HG02759 (cell line): ENCODE measurements around the gene PSMD3.

Experiments used
- ATAC-seq: cut with Tn5 transposase; IDR thresholded peaks from one replicate; pipeline ENCODE4 v1.9.1; 2021; ENCODE audit warnings: mild to moderate bottlenecking, moderate library complexity; ENCODE audit not compliant: unreplicated experiment

Gene PSMD3

GRCh38 chr17:39955726-39956225, 24.8 kb upstream of the PSMD3 start:
- ATAC-seq = no peak

- ATAC-seq = no peak
Measured at GRCh38 chr17:39960524-39961041, 20.0 kb upstream of the PSMD3 start.

GRCh38 chr17:39962642-39963220, 17.9 kb upstream of the PSMD3 start, which contains the start of gene GSDMA:
TSS of gene GSDMA (plus strand) at chr17:39963004. CDS start at chr17:39965688, 2,684 bp downstream.
- no peak for ATAC-seq

GRCh38 chr17:39963829-39964228, 16.8 kb upstream of the PSMD3 start:
- no peak for ATAC-seq

GRCh38 chr17:39965017-39965699, 15.4 kb upstream of the PSMD3 start:
- ATAC-seq = no peak

GRCh38 chr17:39966771-39967170, 13.8 kb upstream of the PSMD3 start:
- ATAC-seq = no peak

- no peak for ATAC-seq
Measured at GRCh38 chr17:39968761-39969160, 11.8 kb upstream of the PSMD3 start.

GRCh38 chr17:39969375-39969774, 11.2 kb upstream of the PSMD3 start:
- ATAC-seq = no peak

GRCh38 chr17:39970157-39970692, 10.4 kb upstream of the PSMD3 start:
- no peak for ATAC-seq

- ATAC-seq = no peak
Measured at GRCh38 chr17:39971076-39971603, 9.5 kb upstream of the PSMD3 start.

- no peak for ATAC-seq
Measured at GRCh38 chr17:39972271-39972670, 8.3 kb upstream of the PSMD3 start.

- no peak for ATAC-seq
Measured at GRCh38 chr17:39973496-39973895, 7.1 kb upstream of the PSMD3 start.

- no peak for ATAC-seq
Measured at GRCh38 chr17:39974433-39974832, 6.2 kb upstream of the PSMD3 start.

- no peak for ATAC-seq
Measured at GRCh38 chr17:39975801-39976200, 4.8 kb upstream of the PSMD3 start.

- ATAC-seq = no peak
Measured at GRCh38 chr17:39979016-39979670, 1.5 kb upstream of the PSMD3 start.

GRCh38 chr17:39979893-39980350, 685 bp upstream of the PSMD3 start:
- peak; percentile 18 for ATAC-seq

GRCh38 chr17:39981207-39981741, 667 bp downstream of the PSMD3 start:
- no peak for ATAC-seq

- no peak for ATAC-seq
Measured at GRCh38 chr17:39981766-39982375, 1.3 kb downstream of the PSMD3 start.

GRCh38 chr17:39988206-39988810, 7.7 kb downstream of the PSMD3 start:
- no peak for ATAC-seq

GRCh38 chr17:39994448-39994847, 13.8 kb downstream of the PSMD3 start:
- ATAC-seq = no peak
